HG02678 (cell line): ENCODE results near the gene CHCHD2.
"Not testable (repeated sequence)": the region's sequence is repeated elsewhere in the genome, so short reads cannot be mapped to it uniquely, and the experiment has no call there.

Experiments used
- ATAC-seq: cut with Tn5 transposase; IDR thresholded peaks from one replicate; pipeline ENCODE4 v1.9.1; 2021; ENCODE audit warnings: mild to moderate bottlenecking, moderate library complexity; ENCODE audit not compliant: unreplicated experiment

Gene CHCHD2

GRCh38 chr7:56086761-56087160 is 19.5 kb downstream of the CHCHD2 start:
- no peak for ATAC-seq

GRCh38 chr7:56083150-56083785 is 23.0 kb downstream of the CHCHD2 start:
- no peak for ATAC-seq

DNA sequence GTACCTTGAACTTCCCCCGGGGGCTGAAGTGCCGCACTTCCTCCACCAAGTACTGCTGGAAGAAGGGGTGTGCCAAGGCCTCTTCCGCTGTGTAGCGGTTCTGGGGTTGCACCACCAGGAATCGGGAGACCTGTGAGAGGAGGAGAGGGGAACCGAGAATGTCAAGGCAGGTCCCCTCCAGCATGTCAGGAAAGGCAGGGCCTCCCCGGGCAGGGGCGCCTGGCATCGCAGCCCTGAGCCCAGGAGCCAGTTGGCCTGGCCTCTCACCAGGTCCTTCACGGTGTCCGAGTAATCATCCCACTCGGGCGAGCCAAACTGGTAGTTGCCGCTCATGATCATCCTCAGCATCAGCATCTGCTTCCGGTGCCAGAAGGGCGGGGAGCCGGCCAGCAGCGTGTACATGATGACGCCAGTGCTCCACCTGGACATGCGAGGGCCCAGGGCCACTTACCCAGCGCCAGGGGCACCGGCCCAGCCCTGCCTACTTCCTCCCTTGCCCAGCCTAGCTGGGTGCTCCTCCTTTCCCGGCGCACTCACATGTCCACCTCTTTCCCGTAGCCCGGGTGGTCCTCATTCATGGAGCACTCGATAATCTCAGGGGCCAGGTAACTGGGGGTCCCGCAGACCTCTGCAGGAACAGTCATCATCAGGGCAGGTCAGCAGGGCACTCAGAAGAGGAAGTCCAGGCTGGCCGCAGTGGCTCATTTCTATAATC is 24.5 kb downstream of the CHCHD2 start:
- ATAC-seq: no peak

GRCh38 chr7:56080726-56081435 is 25.4 kb downstream of the CHCHD2 start:
- ATAC-seq: not testable (repeated sequence)

GRCh38 chr7:56079450-56080185 is 26.7 kb downstream of the CHCHD2 start:
- ATAC-seq: no peak

- ATAC-seq: no peak
Observed at GRCh38 chr7:56078196-56078595, 28.1 kb downstream of the CHCHD2 start.

DNA sequence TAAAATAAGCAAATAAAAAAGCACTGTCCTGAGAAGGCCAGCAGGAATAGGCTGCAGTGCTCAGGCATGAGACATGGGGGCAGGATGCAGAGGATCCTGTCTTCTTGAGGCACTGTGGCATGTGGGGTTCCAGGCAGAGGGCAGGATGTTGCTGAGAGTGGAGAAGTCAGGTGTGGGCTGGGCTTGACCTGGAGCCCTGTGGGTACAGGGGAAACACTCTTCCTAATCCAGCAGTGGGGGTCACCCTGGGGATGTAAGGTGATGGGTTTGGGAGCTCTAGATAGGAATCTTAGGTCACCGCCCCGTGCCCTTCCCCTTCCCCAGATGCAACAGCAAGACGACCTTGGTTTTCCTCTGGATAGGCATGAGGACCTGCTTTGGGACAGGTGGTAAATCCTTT is 28.6 kb downstream of the CHCHD2 start:
- no peak for ATAC-seq

- ATAC-seq: peak; percentile 93
Observed at GRCh38 chr7:56074371-56074791, 31.9 kb downstream of the CHCHD2 start.

GRCh38 chr7:56066376-56066775 is 39.9 kb downstream of the CHCHD2 start:
- ATAC-seq: not testable (repeated sequence)

DNA sequence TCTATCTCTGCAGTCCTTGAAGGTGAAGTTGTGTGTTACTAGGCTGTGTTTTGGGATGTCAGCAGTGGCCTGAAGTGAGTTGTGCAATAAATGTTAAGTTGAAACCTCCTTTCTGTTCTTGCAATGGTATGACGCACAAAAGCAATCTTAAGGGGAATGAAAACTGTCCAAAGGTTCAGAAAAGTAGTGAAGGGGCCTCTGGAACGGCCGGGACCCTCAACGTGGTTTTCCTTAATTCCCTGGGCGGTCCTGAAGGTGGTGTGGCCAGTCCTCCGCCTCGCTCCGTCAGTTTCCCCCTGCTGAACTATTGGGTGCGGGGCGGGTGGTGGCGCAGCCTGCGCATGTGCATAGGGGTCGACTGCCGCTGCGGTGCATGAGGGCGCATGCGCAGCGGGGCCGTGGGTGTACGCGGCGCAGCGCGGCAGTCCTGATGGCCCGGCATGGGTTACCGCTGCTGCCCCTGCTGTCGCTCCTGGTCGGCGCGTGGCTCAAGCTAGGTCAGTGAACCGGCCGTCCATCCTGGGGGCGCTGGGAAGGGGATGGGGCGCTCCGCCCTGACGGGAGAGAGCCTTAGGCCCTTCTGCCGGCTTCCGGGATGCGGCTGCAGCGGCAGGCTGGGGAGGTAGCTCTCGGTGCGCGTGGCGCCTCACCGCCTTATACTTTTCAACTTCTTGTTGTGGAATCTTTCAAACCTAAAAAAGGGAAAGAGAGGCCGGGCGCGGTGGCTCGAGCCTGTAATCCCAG is 42.2 kb downstream of the CHCHD2 start, which contains the start of gene SUMF2:
SUMF2 (plus strand) TSS at position 405 of the 744 bp plus-strand sequence; CDS start at position 431, 26 bp downstream.
- peak; percentile 93 for ATAC-seq

DNA sequence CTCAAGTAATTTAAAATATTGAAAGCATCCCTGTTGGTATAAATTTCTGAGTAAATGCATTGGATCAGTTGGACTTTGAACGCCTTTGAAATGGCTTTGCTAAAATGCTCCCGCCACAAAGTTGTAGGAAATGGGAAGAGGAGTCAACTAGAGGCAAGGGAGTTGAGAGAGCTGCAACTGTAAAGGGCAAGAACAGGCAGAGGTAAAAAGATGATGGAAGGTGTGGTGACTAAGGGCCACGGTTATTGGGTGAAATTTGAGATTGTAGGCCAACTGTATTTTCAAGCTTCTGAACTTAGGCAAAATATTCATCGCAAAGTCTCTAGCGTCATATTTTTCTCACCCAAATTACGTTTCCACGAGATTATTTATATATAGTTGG is 42.8 kb downstream of the CHCHD2 start:
- ATAC-seq: no peak

DNA sequence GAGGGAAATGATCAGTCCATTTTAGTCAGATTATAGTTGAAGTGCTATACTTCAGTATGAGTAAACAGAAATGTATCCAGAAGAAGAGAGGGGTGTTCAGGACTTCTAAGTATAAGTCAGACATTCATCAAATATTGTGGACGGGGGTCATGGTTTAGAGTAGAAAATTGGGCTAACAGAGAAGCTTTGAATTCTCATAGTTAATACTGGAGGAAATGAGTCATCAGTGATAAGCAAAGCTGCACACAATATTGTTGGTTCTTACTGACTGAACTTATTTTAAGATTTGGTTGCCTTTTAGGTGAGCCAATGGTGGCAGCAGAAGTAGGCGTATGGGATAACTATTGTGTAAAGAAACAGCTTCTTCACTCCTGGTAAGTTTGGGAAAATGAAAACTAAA is 43.9 kb downstream of the CHCHD2 start:
- ATAC-seq: no peak

- no peak for ATAC-seq
Observed at GRCh38 chr7:56053993-56054392, 52.3 kb downstream of the CHCHD2 start.

- ATAC-seq: no peak
Observed at GRCh38 chr7:56053379-56053778, 52.9 kb downstream of the CHCHD2 start.
